IPS-15b (cell line): Measurements from ENCODE around the gene RUNDC1.
A peak's percentile ranks its signal among the peaks of the same experiment; 100 is the strongest.
"Not testable (repeated sequence)": the region's sequence is repeated elsewhere in the genome, so short reads cannot be mapped to it uniquely, and the experiment has no call there.

Experiments used
- H3K27me3 ChIP-seq: one replicate; pipeline ENCODE4 v1.6.1; 2013; ENCODE audit warnings: low read length; ENCODE audit not compliant: control insufficient read depth, insufficient read depth
- H3K36me3 ChIP-seq: one replicate; pipeline ENCODE4 v1.6.1; 2013; ENCODE audit warnings: low read length; ENCODE audit not compliant: control insufficient read depth, insufficient read depth
- H3K4me1 ChIP-seq: one replicate; pipeline ENCODE4 v1.6.1; 2013; ENCODE audit warnings: mild to moderate bottlenecking, low read length; ENCODE audit not compliant: control insufficient read depth, insufficient read depth
- H3K4me3 ChIP-seq: one replicate; pipeline ENCODE4 v1.5.1; 2013; ENCODE audit warnings: low read depth, low read length
- H3K9ac ChIP-seq: one replicate; pipeline ENCODE4 v1.6.1; 2013; ENCODE audit warnings: low read depth, mild to moderate bottlenecking, low read length
- H3K9me3 ChIP-seq: one replicate; pipeline ENCODE4 v1.6.1; 2013; ENCODE audit warnings: mild to moderate bottlenecking, low read length; ENCODE audit not compliant: control insufficient read depth, insufficient read depth

RUNDC1 gene

DNA sequence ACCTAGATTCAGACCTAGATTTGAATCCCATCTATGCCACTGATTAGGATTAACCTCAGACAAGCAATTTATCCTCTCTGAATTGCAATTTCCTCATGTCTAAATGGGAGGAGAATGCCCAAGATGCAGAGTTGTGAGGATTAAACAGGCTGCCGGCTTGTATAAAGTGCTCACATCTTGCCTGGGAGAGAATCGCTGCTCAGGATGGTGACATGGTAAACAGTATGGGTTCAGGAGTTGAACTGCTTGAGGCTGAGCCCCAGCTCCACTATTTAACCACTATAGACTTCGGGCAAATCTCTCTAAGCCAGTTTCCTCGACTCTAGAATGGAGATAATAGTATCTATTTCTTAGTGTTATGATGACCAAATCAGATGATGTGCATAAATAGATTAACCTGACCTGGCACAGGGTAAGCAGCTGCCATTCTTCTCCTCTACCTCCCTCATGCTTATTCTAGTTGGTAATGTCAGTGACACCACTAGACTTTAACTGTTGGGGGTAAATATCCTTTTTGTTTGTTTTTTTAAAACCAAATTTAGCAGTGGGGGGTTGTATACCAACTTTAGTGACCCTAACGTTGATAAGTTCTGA, 17.1 kb downstream of the RUNDC1 start:
- Histone ChIP-seq H3K27me3 (no peaks in the 10 kb centered on the region), H3K36me3 (peaks cover 35% of the 10 kb centered on the region), H3K4me3 (peak overlapping the region; percentile 97), H3K4me1 (peaks cover 10% of the 10 kb centered on the region), H3K9ac (peak overlapping the region; percentile 27), H3K9me3 (no peaks in the 10 kb centered on the region)

DNA sequence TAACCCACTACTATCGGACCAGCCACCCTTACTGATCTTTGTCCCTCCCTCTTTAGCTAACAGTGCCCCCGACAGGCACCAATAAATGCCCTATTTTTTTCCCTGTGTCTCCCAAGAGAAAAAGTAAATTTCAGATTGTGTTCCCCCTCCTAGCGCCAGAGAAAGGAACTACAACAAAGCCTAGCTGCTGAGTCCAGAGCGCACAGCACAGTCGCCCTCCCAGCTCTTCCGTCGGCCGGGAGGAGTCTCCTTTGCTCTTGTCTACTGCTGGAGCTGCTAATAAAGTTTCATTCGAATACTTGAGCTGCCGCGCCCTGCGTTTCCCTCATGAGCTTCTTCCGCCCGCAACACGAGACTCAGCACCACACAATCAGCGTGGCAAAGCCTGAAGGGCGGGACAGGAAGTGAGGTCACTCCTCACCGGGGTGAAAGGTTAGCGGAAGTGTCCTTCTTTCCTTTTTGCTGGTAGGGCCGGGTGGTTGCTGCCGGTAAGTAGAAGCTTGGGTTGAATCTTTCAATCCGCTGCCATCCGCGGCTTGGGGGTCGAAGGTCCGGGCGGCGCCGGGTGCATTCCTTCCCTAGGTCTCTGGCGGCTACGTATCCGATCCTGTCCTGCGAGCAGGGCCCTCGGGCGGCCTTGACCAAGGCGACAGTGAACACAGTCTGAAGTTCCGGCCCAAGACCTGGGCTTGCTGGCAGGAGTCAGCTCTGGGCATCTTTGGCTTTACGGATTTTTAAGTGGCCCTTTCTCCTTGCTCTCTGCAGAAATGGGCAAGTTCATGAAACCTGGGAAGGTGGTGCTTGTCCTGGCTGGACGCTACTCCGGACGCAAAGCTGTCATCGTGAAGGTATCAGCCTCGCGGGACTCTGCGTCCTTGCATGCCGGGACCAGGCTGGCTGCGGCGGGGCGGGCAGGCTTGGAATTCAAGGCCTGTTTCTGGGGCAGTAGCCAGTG, 17.9 kb downstream of the RUNDC1 start, which contains the start of gene RPL27:
TSS of gene RPL27 (plus strand) at position 436 of the 955 bp plus-strand sequence. CDS start at position 768, 332 bp downstream.
- Histone ChIP-seq H3K4me3 (peak within 1 kb of the TSS; percentile 97), H3K36me3 (peaks cover 38% of the 10 kb centered on the region), H3K4me1 (peaks cover 10% of the 10 kb centered on the region), H3K27me3 (no peaks in the 10 kb centered on the region), H3K9ac (peak within 1 kb of the TSS; percentile 100), H3K9me3 (no peaks in the 10 kb centered on the region)

DNA sequence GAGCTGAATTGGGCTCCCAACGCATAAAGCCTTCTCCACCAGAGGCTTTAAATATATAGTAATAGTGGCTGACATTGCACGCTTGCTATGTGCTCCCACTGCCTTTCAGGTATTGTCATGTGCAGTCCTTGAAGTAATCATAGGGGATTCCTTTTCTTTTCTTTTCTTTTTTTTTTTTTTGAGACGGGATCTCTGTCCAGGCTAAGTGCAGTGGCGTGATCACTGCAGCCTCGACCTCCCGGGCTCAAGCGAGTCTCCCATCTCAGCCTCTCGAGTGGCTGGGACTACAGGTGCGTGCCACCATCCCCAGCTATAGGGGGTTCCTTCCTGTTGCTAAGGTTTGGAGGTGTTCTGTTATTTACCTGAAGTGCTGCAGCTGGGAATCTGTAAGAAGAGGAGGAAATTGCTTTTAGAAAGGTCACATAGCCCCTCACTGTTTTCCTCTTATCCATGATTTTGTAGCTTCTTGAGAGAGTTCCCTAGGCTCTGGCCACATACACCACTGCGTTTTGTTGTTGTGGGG, 18.7 kb downstream of the RUNDC1 start:
- Histone ChIP-seq H3K36me3 (peaks cover 44% of the 10 kb centered on the region), H3K4me3 (peak overlapping the region; percentile 97), H3K9ac (peak overlapping the region; percentile 100), H3K4me1 (peaks cover 10% of the 10 kb centered on the region), H3K27me3 (no peaks in the 10 kb centered on the region), H3K9me3 (no peaks in the 10 kb centered on the region)

DNA sequence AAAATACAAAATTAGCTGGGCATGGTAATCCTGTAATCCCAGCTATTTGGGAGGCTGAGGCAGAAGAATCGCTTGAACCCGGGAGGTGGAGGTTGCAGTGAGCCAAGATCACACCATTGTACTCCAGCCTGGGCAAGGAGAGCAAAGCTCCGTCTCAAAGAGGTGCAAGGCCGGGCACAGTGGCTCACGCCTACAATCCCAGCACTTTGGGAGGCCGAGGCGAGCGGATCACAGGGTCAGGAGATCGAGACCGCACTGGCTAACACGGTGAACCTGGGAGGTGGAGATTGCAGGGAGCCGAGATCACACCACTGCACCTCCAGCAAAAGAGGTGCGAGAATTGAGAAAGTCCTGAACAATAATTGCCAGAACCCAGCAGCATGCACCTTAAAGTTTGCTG, 20.5 kb downstream of the RUNDC1 start:
- H3K9ac ChIP-seq, H3K27me3 ChIP-seq, H3K4me3 ChIP-seq, H3K9me3 ChIP-seq: not testable (repeated sequence)
- H3K36me3 ChIP-seq: peaks cover 44% of the 10 kb centered on the region
- H3K4me1 ChIP-seq: peaks cover 10% of the 10 kb centered on the region

DNA sequence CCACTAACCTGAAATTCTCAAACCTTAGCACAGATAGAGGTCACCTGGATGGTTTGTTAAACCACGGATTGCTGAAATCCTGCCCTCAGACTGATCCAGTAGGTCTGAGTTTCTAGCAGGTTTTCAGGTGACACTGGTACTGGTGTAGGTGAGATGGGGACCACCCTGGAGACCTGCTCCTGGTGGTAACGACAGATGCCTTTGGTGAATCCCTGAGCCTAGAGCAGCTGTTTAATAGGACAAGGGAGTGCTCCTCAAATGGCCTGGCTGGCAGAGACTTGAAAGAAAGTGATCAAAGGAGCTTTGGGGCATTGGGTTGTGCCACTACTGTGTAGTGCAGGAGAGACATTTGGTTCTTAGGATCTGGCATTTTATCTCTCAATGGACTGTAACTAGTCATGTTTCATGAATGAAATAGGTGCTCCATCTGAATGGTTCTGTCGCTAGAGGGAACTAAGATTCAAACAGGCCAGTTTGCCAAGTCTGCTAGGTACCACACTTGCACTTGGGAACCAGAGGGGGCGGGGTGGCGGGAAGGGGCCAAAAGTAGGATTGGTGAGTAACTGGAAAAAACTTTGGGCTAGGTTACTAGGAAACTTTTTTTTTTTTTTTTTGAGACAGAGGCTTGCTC, 23.3 kb downstream of the RUNDC1 start:
- Histone ChIP-seq H3K9me3 (no peaks in the 10 kb centered on the region), H3K4me3 (no peak overlapping the region), H3K4me1 (peaks cover 9% of the 10 kb centered on the region), H3K36me3 (peaks cover 44% of the 10 kb centered on the region), H3K27me3 (no peaks in the 10 kb centered on the region), H3K9ac (no peak overlapping the region)

DNA sequence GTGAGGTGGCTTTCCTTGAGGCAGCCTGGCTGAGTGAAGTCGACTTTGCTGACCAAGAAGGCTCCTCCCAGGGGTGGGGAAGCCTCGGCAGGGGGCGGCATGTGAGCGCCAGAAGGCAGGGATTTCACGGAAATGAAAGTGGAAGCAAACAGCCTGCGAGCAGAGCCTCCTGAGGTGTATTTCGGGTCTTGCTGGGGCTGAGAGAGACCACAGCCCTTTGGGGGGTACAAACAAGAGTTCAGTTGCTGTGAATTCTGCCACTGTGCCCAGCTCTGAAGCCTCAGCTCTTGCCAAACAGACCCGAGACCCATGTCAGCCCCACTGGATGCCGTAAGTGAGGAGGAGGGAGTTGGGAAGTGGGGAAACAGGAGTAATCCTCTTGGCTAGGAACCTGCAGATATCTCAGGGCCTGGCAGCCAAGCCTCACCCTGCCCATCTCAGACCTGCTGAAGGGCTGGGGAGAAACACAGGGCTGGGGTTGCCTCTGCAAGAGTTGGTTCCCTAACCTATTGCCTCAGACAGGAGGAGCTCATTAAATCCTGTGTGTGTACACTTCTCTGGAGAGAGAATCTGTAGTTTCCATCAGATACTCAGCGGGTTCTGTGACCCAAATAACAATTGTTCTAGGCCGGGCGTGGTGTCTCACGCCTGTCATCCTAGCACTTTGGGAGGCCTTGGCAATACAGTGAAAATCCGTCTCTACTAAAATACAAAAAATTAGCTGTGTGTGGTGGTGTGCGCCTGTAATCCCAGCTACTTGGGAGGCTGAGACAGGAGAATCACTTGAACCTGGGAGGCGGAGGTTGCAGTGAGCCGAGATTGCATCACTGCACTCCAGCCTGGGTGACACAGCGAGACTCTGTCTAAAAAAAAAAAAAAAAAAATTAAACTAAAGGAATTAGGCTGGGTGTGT, 26.5 kb downstream of the RUNDC1 start, which contains the start of gene IFI35:
TSS of gene IFI35 (plus strand) at position 146 of the 913 bp plus-strand sequence. CDS start at position 310, 164 bp downstream.
- Histone ChIP-seq H3K4me1 (peaks cover 4% of the 10 kb centered on the region), H3K27me3 (no peaks in the 10 kb centered on the region), H3K9me3 (no peaks in the 10 kb centered on the region), H3K36me3 (peaks cover 18% of the 10 kb centered on the region), H3K4me3 (peak within 1 kb of the TSS; percentile 68), H3K9ac (peak within 1 kb of the TSS; percentile 96)

DNA sequence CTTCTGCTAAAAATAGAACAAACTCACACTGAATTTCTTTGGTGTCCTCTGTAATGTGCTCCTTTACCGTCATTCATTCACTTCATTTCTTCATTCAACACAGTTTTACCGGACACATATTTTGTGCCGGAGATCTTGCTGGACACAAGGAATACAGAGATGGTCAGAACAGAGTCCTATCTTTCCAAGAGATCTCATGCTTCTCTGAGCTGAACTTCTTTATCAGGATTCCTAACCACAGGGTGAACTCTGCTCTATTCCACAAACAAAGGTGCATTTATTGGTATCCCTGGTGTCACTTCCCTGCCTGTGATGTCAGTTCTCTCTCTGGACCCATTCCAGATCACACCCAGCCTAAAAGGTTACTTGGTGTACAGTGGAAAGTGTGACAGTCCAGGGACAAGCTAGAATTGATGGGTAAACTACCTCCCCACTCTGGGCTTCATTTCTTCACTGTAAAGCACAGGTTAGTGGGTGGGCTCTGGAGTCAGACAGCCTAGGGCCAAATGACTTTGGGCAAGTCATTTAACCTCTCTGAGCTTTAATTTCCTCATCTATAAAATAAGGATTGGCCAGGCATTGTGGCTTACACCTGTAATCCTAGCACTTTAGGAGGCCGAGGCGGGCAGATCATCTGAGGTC, 30.4 kb downstream of the RUNDC1 start:
- H3K9ac ChIP-seq: no peak overlapping the region
- no peaks in the 10 kb centered on the region for H3K27me3 ChIP-seq
- peaks cover 10% of the 10 kb centered on the region for H3K36me3 ChIP-seq
- H3K9me3 ChIP-seq: no peaks in the 10 kb centered on the region
- H3K4me3 ChIP-seq: no peak overlapping the region
- peaks cover 4% of the 10 kb centered on the region for H3K4me1 ChIP-seq

DNA sequence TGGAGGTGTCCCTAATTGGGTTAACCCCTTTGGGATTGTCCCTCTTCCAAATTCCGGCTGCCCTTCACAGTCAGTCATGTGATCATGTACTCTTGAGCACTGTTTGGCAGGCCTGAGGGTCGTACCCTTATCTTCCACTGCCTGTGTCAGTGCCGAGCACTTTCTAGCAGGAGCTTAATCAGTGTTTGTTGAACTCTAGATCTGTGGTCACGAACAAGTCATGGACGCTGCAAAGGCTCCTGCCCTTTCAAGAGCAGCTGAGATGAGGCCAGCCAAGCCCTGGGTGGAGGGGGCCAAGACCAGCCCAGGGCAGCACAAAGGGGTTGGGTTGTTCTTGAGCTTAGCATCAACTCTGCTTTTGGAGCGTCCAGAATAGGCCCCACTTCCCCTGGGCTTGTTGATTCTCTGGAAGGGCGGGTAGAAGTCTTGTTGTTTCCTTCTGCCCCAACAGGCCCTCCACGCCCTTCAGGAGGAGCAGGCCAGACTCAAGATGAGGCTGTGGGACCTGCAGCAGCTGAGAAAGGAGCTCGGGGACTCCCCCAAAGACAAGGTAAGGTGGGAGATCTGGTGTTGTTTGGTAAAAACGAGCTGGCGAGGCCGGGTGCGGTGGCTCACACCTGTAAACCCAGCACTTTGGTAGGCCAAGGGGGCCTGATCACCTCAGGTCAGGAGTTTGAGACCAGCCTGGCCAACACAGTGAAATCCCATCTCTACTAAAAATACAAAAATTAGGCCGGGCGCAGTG, 31.5 kb downstream of the RUNDC1 start:
- Histone ChIP-seq H3K27me3 (no peaks in the 10 kb centered on the region), H3K4me3 (no peak overlapping the region), H3K36me3 (peaks cover 18% of the 10 kb centered on the region), H3K9ac (no peak overlapping the region), H3K4me1 (peaks cover 2% of the 10 kb centered on the region), H3K9me3 (no peaks in the 10 kb centered on the region)

DNA sequence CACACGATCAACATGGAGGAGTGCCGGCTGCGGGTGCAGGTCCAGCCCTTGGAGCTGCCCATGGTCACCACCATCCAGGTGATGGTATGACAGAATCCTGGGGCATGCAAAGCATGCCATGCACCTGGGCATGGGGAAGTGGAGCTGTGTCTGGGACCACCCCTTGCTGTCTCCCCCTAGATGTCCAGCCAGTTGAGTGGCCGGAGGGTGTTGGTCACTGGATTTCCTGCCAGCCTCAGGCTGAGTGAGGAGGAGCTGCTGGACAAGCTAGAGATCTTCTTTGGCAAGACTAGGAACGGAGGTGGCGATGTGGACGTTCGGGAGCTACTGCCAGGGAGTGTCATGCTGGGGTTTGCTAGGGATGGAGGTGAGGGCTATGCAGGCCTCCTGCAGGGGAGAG, 32.9 kb downstream of the RUNDC1 start:
- Histone ChIP-seq H3K9me3 (no peaks in the 10 kb centered on the region), H3K36me3 (peaks cover 26% of the 10 kb centered on the region), H3K9ac (no peak overlapping the region), H3K4me1 (no peaks in the 10 kb centered on the region), H3K27me3 (no peaks in the 10 kb centered on the region), H3K4me3 (no peak overlapping the region)

DNA sequence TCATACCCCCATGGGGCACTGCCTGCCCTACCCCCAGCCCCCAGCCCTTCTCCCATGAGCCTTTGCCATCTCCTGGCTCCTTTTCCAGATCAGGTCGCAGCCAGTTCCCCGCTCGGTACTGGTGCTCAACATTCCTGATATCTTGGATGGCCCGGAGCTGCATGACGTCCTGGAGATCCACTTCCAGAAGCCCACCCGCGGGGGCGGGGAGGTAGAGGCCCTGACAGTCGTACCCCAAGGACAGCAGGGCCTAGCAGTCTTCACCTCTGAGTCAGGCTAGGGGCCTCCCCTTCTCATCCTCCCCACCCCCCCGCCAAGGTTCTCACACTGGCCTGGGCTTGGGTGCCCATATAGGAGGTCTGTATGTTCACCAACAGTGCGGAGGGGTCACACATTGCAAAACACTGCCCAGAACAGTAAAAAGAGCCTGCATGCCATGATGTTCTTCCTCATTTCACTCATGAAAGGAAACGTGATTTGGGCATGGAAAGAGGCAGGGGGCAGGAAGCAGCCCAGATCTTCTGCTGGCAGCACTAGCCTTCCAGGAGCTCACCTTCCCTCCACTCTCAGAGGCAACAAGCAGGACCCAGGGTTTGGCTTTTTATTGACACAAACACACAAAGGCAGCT, 33.8 kb downstream of the RUNDC1 start:
- Histone ChIP-seq H3K27me3 (no peaks in the 10 kb centered on the region), H3K4me1 (no peaks in the 10 kb centered on the region), H3K9me3 (no peaks in the 10 kb centered on the region), H3K36me3 (peaks cover 28% of the 10 kb centered on the region), H3K9ac (no peak overlapping the region), H3K4me3 (no peak overlapping the region)
